HepG2 (cell line): Measurements from ENCODE around the gene BORCS5. TPM values are rescaled to one million over a fixed set of nuclear protein-coding genes. Genes with fewer than 3 reads are reported as not detected.

ENCODE experiments used
- ELK4 ChIP-seq: sonication (generic); formaldehyde crosslinking; IDR thresholded peaks from 2 replicates; pipeline ENCODE4 v1.9.0; 2021; ENCODE audit warnings: missing genetic modification reagents, borderline replicate concordance
- POGK ChIP-seq: sonication (generic); formaldehyde crosslinking; conservative IDR thresholded peaks from 2 replicates; pipeline ENCODE4 v1.8.0; 2022; ENCODE audit warnings: mild to moderate bottlenecking, moderate library complexity, missing genetic modification reagents
- ZNF431 ChIP-seq: sonication (generic); formaldehyde crosslinking; IDR thresholded peaks from 2 replicates; pipeline ENCODE4 v1.9.0; 2022; ENCODE audit warnings: missing genetic modification reagents, low read depth, mild to moderate bottlenecking, borderline replicate concordance
- polyA plus RNA-seq, 8 experiments: library from polyadenylated mRNA; depleted of rRNA in 3 of 8; stranded (reverse) in 7 of 8; unstranded in 1 of 8; fragments of >200 nt; fragmentation: Illumina TruSeq in 4 of 8; extraction: Trizol in 4 of 8; gene quantifications; 2 replicates each; pipeline versions ENCODE4 v1.2.1 to v1.2.3, GENCODE V29; 2011 to 2016; ENCODE audit warnings: low read depth in 4 of 8, missing spikeins in 1 of 8, mixed read lengths in 1 of 8; ENCODE audit not compliant: insufficient read depth in 1 of 8
- total RNA-seq, 5 experiments: library from RNA; depleted of rRNA; stranded (reverse); fragments of >200 nt; fragmentation: Illumina TruSeq; extraction: Trizol; gene quantifications; 2 replicates each; pipeline ENCODE4 v1.2.3, GENCODE V29; 2016; ENCODE audit warnings: low read depth in 1 of 5
- TF ChIP-seq, protein P1 (sequence below): sonication (generic); formaldehyde crosslinking; IDR thresholded peaks from 2 replicates; pipeline ENCODE4 v1.4.0; 2020; ENCODE audit warnings: missing genetic modification reagents, borderline replicate concordance

The BORCS5 gene
- total and polyA plus RNA-seq, 2 of the 13 experiments (the other 11 are each of a cell fraction or from before 2014, with no cell fraction given) = 3.9 to 4.7 TPM

DNA sequence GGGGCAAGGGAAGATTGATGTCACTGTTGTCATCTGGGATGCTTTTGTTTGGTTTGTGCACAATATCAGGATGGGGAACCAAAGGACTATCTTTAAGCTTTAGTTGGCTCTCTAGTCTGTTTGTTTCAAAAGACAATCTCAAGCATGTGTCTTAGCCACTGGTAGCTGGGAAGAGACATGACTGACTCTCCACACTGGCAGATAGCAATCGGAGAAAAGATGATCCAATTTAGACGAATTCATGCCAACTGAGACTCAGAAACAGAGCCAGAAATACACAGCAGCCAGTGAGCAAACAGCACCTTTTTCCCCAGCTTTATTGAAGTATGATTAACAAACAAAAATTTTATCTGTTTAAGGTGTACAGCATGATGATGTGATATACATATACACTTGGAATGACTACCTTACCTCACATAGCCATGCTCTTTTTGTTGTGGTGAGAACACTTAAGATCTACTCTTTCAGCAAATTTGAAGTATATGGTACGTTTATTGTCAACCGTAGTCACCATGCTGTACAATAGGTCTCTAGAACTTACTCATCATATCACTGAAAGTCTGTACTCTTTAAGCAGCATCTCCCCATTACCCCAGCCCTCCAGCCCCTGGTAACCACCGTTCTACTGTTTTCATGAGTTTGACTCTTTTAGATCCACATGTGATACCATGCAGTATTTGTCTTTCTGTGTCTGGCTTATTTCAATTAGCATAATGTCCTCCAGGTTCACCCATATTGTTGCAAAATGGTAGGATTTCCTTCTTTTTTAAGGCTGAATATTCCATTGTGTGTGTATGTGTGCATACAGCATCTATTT is 155.2 kb downstream of the BORCS5 start (continued):
- no peak for TF ChIP-seq ELK4
- TF ChIP-seq, protein P1, sequence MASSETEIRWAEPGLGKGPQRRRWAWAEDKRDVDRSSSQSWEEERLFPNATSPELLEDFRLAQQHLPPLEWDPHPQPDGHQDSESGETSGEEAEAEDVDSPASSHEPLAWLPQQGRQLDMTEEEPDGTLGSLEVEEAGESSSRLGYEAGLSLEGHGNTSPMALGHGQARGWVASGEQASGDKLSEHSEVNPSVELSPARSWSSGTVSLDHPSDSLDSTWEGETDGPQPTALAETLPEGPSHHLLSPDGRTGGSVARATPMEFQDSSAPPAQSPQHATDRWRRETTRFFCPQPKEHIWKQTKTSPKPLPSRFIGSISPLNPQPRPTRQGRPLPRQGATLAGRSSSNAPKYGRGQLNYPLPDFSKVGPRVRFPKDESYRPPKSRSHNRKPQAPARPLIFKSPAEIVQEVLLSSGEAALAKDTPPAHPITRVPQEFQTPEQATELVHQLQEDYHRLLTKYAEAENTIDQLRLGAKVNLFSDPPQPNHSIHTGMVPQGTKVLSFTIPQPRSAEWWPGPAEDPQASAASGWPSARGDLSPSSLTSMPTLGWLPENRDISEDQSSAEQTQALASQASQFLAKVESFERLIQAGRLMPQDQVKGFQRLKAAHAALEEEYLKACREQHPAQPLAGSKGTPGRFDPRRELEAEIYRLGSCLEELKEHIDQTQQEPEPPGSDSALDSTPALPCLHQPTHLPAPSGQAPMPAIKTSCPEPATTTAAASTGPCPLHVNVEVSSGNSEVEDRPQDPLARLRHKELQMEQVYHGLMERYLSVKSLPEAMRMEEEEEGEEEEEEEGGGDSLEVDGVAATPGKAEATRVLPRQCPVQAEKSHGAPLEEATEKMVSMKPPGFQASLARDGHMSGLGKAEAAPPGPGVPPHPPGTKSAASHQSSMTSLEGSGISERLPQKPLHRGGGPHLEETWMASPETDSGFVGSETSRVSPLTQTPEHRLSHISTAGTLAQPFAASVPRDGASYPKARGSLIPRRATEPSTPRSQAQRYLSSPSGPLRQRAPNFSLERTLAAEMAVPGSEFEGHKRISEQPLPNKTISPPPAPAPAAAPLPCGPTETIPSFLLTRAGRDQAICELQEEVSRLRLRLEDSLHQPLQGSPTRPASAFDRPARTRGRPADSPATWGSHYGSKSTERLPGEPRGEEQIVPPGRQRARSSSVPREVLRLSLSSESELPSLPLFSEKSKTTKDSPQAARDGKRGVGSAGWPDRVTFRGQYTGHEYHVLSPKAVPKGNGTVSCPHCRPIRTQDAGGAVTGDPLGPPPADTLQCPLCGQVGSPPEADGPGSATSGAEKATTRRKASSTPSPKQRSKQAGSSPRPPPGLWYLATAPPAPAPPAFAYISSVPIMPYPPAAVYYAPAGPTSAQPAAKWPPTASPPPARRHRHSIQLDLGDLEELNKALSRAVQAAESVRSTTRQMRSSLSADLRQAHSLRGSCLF = no peak
- no peak for TF ChIP-seq POGK (CRISPR knock-in tag)
- no peak for TF ChIP-seq ZNF431 (CRISPR knock-in tag)
